Adipocyte (in vitro differentiated cells): ENCODE results near the gene KCNJ9.
"Not testable (repeated sequence)": the region's sequence is repeated elsewhere in the genome, so short reads cannot be mapped to it uniquely, and the experiment has no call there.

Experiments
- DNase-seq: peaks from one replicate; pipeline ENCODE4 v3.0.0-alpha.2; 2015; ENCODE audit warnings: low read depth
- H3K27me3 ChIP-seq: replicated peaks from 2 replicates; pipeline ENCODE4 v1.7.0; 2013; ENCODE audit warnings: mild to moderate bottlenecking, low read length, moderate library complexity; ENCODE audit not compliant: control insufficient read depth, insufficient read depth
- H3K36me3 ChIP-seq: 2 replicates; pipeline ENCODE4 v1.7.0; 2013; ENCODE audit warnings: low read length, mild to moderate bottlenecking, moderate library complexity; ENCODE audit not compliant: control insufficient read depth, insufficient read depth, severe bottlenecking
- H3K4me1 ChIP-seq: 2 replicates; pipeline ENCODE4 v1.7.0; 2013; ENCODE audit warnings: mild to moderate bottlenecking, low read length, moderate library complexity; ENCODE audit not compliant: control insufficient read depth, insufficient read depth
- H3K4me3 ChIP-seq: 2 replicates; pipeline ENCODE4 v1.7.0; 2013; ENCODE audit warnings: mild to moderate bottlenecking, low read length, moderate library complexity
- H3K9ac ChIP-seq: 2 replicates; pipeline ENCODE4 v1.7.0; 2013; ENCODE audit warnings: mild to moderate bottlenecking, low read length, moderate library complexity
- H3K9me3 ChIP-seq: 2 replicates; pipeline ENCODE4 v1.7.0; 2013; ENCODE audit warnings: mild to moderate bottlenecking, low read length, moderate library complexity; ENCODE audit not compliant: control insufficient read depth

The KCNJ9 gene

GRCh38 chr1:160122978-160123495 lies 41.7 kb downstream of the KCNJ9 start:
- Histone ChIP-seq H3K4me3 (no peak overlapping the region), H3K27me3 (no peaks in the 10 kb centered on the region), H3K9ac (no peak overlapping the region), H3K9me3 (no peaks in the 10 kb centered on the region), H3K4me1 (peaks cover 47% of the 10 kb centered on the region), H3K36me3 (no peaks in the 10 kb centered on the region)
- no peak for DNase-seq

GRCh38 chr1:160123726-160124125 lies 42.4 kb downstream of the KCNJ9 start:
- no peak for DNase-seq

GRCh38 chr1:160124705-160125478 lies 43.6 kb downstream of the KCNJ9 start:
- H3K4me1 ChIP-seq, result peaks cover 59% of the 10 kb centered on the region
- no peak overlapping the region for H3K4me3 ChIP-seq
- H3K36me3 ChIP-seq, result no peaks in the 10 kb centered on the region
- no peaks in the 10 kb centered on the region for H3K27me3 ChIP-seq
- peak; percentile 62 for DNase-seq
- no peaks in the 10 kb centered on the region for H3K9me3 ChIP-seq
- H3K9ac ChIP-seq, result peak overlapping the region; percentile 53

More at GRCh38 chr1:160123726-160124125, 42.4 kb downstream of the KCNJ9 start:
- Histone ChIP-seq H3K27me3 (no peaks in the 10 kb centered on the region), H3K36me3 (no peaks in the 10 kb centered on the region), H3K4me1 (peaks cover 50% of the 10 kb centered on the region), H3K4me3 (no peak overlapping the region), H3K9me3 (no peaks in the 10 kb centered on the region), H3K9ac (no peak overlapping the region)

- no peaks in the 10 kb centered on the region for H3K9me3 ChIP-seq
- no peak for DNase-seq
- H3K36me3 ChIP-seq, result no peaks in the 10 kb centered on the region
- peaks cover 65% of the 10 kb centered on the region for H3K4me1 ChIP-seq
- no peaks in the 10 kb centered on the region for H3K27me3 ChIP-seq
- H3K9ac ChIP-seq, result peak overlapping the region; percentile 53
- no peak overlapping the region for H3K4me3 ChIP-seq
Observed at GRCh38 chr1:160125746-160126145, 44.4 kb downstream of the KCNJ9 start.

- not testable (repeated sequence) for H3K9me3 ChIP-seq, H3K4me3 ChIP-seq, DNase-seq, H3K36me3 ChIP-seq, H3K27me3 ChIP-seq
- Histone ChIP-seq H3K4me1 (peaks cover 71% of the 10 kb centered on the region), H3K9ac (peak overlapping the region; percentile 53)
Observed at GRCh38 chr1:160126342-160126741, 45.0 kb downstream of the KCNJ9 start.

- no peaks in the 10 kb centered on the region for H3K36me3 ChIP-seq
- no peak for DNase-seq
- peak overlapping the region; percentile 12 for H3K4me3 ChIP-seq
- H3K9me3 ChIP-seq, result no peaks in the 10 kb centered on the region
- H3K4me1 ChIP-seq, result peaks cover 81% of the 10 kb centered on the region
- peak overlapping the region; percentile 63 for H3K9ac ChIP-seq
- no peaks in the 10 kb centered on the region for H3K27me3 ChIP-seq
Observed at GRCh38 chr1:160127381-160127780, 46.0 kb downstream of the KCNJ9 start.

GRCh38 chr1:160127865-160128523 lies 46.7 kb downstream of the KCNJ9 start:
- Histone ChIP-seq H3K27me3 (no peaks in the 10 kb centered on the region), H3K4me3 (peak overlapping the region; percentile 12), H3K9ac (peak overlapping the region; percentile 63), H3K4me1 (peaks cover 83% of the 10 kb centered on the region), H3K9me3 (no peaks in the 10 kb centered on the region), H3K36me3 (no peaks in the 10 kb centered on the region)
- DNase-seq, result peak; percentile 56

- no peaks in the 10 kb centered on the region for H3K27me3 ChIP-seq
- DNase-seq, result no peak
- no peaks in the 10 kb centered on the region for H3K9me3 ChIP-seq
- H3K4me3 ChIP-seq, result no peak overlapping the region
- peaks cover 83% of the 10 kb centered on the region for H3K4me1 ChIP-seq
- H3K9ac ChIP-seq, result peak overlapping the region; percentile 20
- H3K36me3 ChIP-seq, result no peaks in the 10 kb centered on the region
Observed at GRCh38 chr1:160128636-160129035, 47.3 kb downstream of the KCNJ9 start.

GRCh38 chr1:160129046-160129445 lies 47.7 kb downstream of the KCNJ9 start:
- no peak for DNase-seq
- peaks cover 79% of the 10 kb centered on the region for H3K4me1 ChIP-seq
- H3K9ac ChIP-seq, result no peak overlapping the region
- no peaks in the 10 kb centered on the region for H3K9me3 ChIP-seq
- H3K36me3 ChIP-seq, result no peaks in the 10 kb centered on the region
- no peak overlapping the region for H3K4me3 ChIP-seq
- no peaks in the 10 kb centered on the region for H3K27me3 ChIP-seq

GRCh38 chr1:160129558-160129957 lies 48.2 kb downstream of the KCNJ9 start:
- H3K27me3 ChIP-seq, result no peaks in the 10 kb centered on the region
- no peak for DNase-seq
- H3K9me3 ChIP-seq, result no peaks in the 10 kb centered on the region
- H3K4me3 ChIP-seq, result no peak overlapping the region
- peaks cover 74% of the 10 kb centered on the region for H3K4me1 ChIP-seq
- no peaks in the 10 kb centered on the region for H3K36me3 ChIP-seq
- H3K9ac ChIP-seq, result no peak overlapping the region

- Histone ChIP-seq H3K36me3 (no peaks in the 10 kb centered on the region), H3K9ac (no peak overlapping the region), H3K4me3 (no peak overlapping the region), H3K4me1 (peaks cover 70% of the 10 kb centered on the region), H3K27me3 (peaks cover 4% of the 10 kb centered on the region), H3K9me3 (no peaks in the 10 kb centered on the region)
- no peak for DNase-seq
Observed at GRCh38 chr1:160129966-160130365, 48.6 kb downstream of the KCNJ9 start.
